HCT116 (cell line): Measurements from ENCODE around the gene CCDC83.

Experiments
- CEBPB ChIP-seq: IDR thresholded peaks from 2 replicates; pipeline ENCODE4 v1.6.1; 2012; ENCODE audit warnings: low read depth
- ELF1 ChIP-seq: IDR thresholded peaks from 2 replicates; pipeline ENCODE4 v1.6.1; 2012; ENCODE audit warnings: low read depth, borderline replicate concordance
- EZH2 ChIP-seq: fragments of 200-600 bp; sonication (generic); IDR thresholded peaks from 2 replicates; pipeline ENCODE4 v1.6.1; 2017; ENCODE audit warnings: antibody characterized with exemption, mixed run types
- FOSL1 ChIP-seq: IDR thresholded peaks from 2 replicates; pipeline ENCODE4 v1.6.1; 2012; ENCODE audit warnings: low read depth
- POLR2A ChIP-seq: IDR thresholded peaks from 2 replicates; pipeline ENCODE4 v1.7.0; 2011; ENCODE audit warnings: borderline replicate concordance; ENCODE audit not compliant: insufficient read depth, insufficient read length; ENCODE audit errors: extremely low read depth
- RAD21 ChIP-seq: IDR thresholded peaks from 2 replicates; pipeline ENCODE4 v1.6.1; 2012; ENCODE audit warnings: low read depth, mild to moderate bottlenecking
- SP1 ChIP-seq: IDR thresholded peaks from 2 replicates; pipeline ENCODE4 v1.6.1; 2012; ENCODE audit warnings: low read depth
- TF ChIP-seq, protein P1 (sequence below): IDR thresholded peaks from 2 replicates; pipeline ENCODE4 v1.6.1; 2012; ENCODE audit warnings: low read depth
- TF ChIP-seq, protein P2 (sequence below), 3 experiments: fragments of 200-600 bp in 1 of 3; sonication (generic) in 1 of 3; IDR thresholded peaks in 2 of 3; conservative IDR thresholded peaks in 1 of 3; 2 replicates each; pipeline ENCODE4 v1.5.1; 2012 to 2017; ENCODE audit warnings: low read depth in 2 of 3, low read length in 2 of 3, antibody characterized with exemption in 1 of 3, borderline replicate concordance in 1 of 3, control low read depth in 1 of 3, mild to moderate bottlenecking in 1 of 3, mixed read lengths in 1 of 3, mixed run types in 1 of 3, moderate library complexity in 1 of 3; ENCODE audit not compliant: insufficient read depth in 1 of 3
- TF ChIP-seq, protein P3 (sequence below): IDR thresholded peaks from 2 replicates; pipeline ENCODE4 v1.6.1; 2012
- TF ChIP-seq, protein P4 (sequence below): IDR thresholded peaks from 2 replicates; pipeline ENCODE4 v1.6.1; 2011; ENCODE audit warnings: mild to moderate bottlenecking, low read length, moderate library complexity; ENCODE audit not compliant: insufficient replicate concordance; ENCODE audit errors: extremely low read depth
- TF ChIP-seq, protein P5 (sequence below): IDR thresholded peaks from 2 replicates; pipeline ENCODE4 v1.6.1; 2012

DNA sequence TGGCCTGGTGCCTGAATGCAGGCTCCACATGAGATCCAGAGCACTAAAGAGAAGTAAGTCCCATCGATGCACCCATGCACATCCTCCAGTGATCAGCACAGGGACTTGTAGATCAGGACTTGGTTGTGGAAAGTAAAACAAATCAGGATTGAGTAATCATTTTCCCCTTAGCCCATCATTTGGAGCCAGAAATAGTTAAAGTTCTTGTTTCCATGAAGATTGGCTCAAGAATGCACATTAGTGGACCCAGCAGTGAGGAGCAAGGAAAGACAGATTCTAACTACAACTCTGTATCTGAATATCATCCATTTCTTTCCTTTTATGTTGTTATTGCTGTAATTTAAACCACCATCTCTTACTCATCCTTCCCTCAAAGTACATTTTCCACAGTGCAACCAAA lies 19.1 kb downstream of the CCDC83 start:
- TF ChIP-seq, protein P1, sequence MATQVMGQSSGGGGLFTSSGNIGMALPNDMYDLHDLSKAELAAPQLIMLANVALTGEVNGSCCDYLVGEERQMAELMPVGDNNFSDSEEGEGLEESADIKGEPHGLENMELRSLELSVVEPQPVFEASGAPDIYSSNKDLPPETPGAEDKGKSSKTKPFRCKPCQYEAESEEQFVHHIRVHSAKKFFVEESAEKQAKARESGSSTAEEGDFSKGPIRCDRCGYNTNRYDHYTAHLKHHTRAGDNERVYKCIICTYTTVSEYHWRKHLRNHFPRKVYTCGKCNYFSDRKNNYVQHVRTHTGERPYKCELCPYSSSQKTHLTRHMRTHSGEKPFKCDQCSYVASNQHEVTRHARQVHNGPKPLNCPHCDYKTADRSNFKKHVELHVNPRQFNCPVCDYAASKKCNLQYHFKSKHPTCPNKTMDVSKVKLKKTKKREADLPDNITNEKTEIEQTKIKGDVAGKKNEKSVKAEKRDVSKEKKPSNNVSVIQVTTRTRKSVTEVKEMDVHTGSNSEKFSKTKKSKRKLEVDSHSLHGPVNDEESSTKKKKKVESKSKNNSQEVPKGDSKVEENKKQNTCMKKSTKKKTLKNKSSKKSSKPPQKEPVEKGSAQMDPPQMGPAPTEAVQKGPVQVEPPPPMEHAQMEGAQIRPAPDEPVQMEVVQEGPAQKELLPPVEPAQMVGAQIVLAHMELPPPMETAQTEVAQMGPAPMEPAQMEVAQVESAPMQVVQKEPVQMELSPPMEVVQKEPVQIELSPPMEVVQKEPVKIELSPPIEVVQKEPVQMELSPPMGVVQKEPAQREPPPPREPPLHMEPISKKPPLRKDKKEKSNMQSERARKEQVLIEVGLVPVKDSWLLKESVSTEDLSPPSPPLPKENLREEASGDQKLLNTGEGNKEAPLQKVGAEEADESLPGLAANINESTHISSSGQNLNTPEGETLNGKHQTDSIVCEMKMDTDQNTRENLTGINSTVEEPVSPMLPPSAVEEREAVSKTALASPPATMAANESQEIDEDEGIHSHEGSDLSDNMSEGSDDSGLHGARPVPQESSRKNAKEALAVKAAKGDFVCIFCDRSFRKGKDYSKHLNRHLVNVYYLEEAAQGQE: no peak
- no peak for TF ChIP-seq POLR2A
- TF ChIP-seq, protein P2, sequence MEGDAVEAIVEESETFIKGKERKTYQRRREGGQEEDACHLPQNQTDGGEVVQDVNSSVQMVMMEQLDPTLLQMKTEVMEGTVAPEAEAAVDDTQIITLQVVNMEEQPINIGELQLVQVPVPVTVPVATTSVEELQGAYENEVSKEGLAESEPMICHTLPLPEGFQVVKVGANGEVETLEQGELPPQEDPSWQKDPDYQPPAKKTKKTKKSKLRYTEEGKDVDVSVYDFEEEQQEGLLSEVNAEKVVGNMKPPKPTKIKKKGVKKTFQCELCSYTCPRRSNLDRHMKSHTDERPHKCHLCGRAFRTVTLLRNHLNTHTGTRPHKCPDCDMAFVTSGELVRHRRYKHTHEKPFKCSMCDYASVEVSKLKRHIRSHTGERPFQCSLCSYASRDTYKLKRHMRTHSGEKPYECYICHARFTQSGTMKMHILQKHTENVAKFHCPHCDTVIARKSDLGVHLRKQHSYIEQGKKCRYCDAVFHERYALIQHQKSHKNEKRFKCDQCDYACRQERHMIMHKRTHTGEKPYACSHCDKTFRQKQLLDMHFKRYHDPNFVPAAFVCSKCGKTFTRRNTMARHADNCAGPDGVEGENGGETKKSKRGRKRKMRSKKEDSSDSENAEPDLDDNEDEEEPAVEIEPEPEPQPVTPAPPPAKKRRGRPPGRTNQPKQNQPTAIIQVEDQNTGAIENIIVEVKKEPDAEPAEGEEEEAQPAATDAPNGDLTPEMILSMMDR (IDR thresholded peaks at IDR 0.05 in 2 of 3, conservative IDR thresholded peaks at IDR 0.05 in 1 of 3; ENCODE audit: borderline replicate concordance in 1 of 3, insufficient read depth in 1 of 3, low read depth in 2 of 3, low read length in 2 of 3): no peak
- no peak for TF ChIP-seq ELF1
- no peak for TF ChIP-seq RAD21
- no peak for TF ChIP-seq FOSL1
- TF ChIP-seq EZH2: no peak
- TF ChIP-seq, protein P3, sequence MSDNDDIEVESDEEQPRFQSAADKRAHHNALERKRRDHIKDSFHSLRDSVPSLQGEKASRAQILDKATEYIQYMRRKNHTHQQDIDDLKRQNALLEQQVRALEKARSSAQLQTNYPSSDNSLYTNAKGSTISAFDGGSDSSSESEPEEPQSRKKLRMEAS: no peak
- no peak for TF ChIP-seq SP1
- TF ChIP-seq, protein P4, sequence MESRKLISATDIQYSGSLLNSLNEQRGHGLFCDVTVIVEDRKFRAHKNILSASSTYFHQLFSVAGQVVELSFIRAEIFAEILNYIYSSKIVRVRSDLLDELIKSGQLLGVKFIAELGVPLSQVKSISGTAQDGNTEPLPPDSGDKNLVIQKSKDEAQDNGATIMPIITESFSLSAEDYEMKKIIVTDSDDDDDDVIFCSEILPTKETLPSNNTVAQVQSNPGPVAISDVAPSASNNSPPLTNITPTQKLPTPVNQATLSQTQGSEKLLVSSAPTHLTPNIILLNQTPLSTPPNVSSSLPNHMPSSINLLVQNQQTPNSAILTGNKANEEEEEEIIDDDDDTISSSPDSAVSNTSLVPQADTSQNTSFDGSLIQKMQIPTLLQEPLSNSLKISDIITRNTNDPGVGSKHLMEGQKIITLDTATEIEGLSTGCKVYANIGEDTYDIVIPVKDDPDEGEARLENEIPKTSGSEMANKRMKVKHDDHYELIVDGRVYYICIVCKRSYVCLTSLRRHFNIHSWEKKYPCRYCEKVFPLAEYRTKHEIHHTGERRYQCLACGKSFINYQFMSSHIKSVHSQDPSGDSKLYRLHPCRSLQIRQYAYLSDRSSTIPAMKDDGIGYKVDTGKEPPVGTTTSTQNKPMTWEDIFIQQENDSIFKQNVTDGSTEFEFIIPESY: no peak
- TF ChIP-seq CEBPB: no peak
- TF ChIP-seq, protein P5, sequence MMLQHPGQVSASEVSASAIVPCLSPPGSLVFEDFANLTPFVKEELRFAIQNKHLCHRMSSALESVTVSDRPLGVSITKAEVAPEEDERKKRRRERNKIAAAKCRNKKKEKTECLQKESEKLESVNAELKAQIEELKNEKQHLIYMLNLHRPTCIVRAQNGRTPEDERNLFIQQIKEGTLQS: no peak
